Skeletal muscle tissue (tissue), 4 donors: ENCODE measurements around the gene NDUFS6. TPM values are rescaled to one million over a fixed set of nuclear protein-coding genes. Genes with fewer than 3 reads are reported as not detected.

ENCODE experiments used
- H3K27ac ChIP-seq: one replicate; pipeline ENCODE4 v1.7.0; 2013; ENCODE audit warnings: mild to moderate bottlenecking, low read depth, low read length, inconsistent platforms
- H3K27me3 ChIP-seq, 3 donors: one replicate each; pipeline ENCODE4 v1.7.0; 2013; ENCODE audit warnings: low read length in 3 of 3; ENCODE audit not compliant: control insufficient read depth in 3 of 3, insufficient read depth in 3 of 3
- H3K36me3 ChIP-seq, 3 donors: one replicate each; pipeline ENCODE4 v1.7.0; 2013; ENCODE audit warnings: low read length in 3 of 3; ENCODE audit not compliant: control insufficient read depth in 3 of 3, insufficient read depth in 3 of 3
- H3K4me1 ChIP-seq, 3 donors: one replicate each; pipeline ENCODE4 v1.7.0; 2013; ENCODE audit warnings: low read length in 3 of 3, mild to moderate bottlenecking in 3 of 3; ENCODE audit not compliant: control insufficient read depth in 3 of 3, insufficient read depth in 3 of 3
- H3K4me3 ChIP-seq, 3 donors: one replicate each; pipeline ENCODE4 v1.7.0; 2013; ENCODE audit warnings: low read length in 3 of 3
- H3K9ac ChIP-seq, 3 donors: one replicate each; pipeline ENCODE4 v1.7.0; 2013; ENCODE audit warnings: low read length in 3 of 3, mild to moderate bottlenecking in 3 of 3, moderate library complexity in 2 of 3, low read depth in 1 of 3
- H3K9me3 ChIP-seq, 3 donors: one replicate each; pipeline ENCODE4 v1.7.0; 2013; ENCODE audit warnings: low read length in 3 of 3; ENCODE audit not compliant: control insufficient read depth in 3 of 3
- total RNA-seq: library from RNA; depleted of rRNA; stranded (reverse); fragments of >200 nt; gene quantifications from one replicate; pipeline ENCODE4 v1.2.3, GENCODE V29; 2014
- donor health status: Osteomylitis.

The NDUFS6 gene
- 37.1 TPM for total RNA-seq

DNA sequence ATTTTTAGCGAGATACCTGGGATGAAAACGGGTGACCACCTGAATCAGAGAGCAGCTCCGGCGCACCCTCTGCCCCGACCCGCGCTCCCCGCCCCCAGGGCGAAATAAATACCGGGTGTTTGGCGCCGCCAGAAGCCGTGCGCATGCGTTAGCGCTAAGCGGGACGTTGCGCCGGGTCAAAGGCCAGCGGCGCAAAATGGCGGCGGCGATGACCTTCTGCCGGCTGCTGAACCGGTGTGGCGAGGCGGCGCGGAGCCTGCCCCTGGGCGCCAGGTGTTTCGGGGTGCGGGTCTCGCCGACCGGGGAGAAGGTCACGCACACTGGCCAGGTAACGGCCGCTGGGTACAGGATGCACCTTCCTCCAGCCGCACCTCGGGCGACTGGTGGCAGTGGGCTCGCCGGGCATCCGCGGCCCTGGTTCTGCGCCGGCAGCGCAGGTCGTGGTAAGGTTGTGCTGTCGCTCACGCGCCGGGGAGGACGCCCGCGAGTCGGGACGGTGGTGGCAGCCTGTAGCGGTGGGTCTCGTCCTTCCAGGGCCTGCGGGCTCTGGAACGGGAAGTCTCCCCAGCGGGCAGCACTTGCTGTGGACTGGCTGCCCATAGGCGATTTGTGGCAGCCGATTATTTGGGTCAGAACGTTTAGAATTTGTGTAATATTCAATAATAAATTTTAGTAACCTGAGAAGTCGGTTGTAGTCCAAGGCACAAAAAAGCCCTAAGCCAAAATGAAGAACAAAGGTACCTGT, at the start of gene NDUFS6:
TSS of gene NDUFS6 (plus strand) at position 186 of the 745 bp plus-strand sequence. CDS start at position 197, 11 bp downstream.
- H3K4me3 ChIP-seq, result peak within 1 kb of the TSS; percentile 85 to 96 (median 95)
- no peaks in the 10 kb centered on the region for H3K9me3 ChIP-seq
- peaks cover 48 to 55% (median 51%) of the 10 kb centered on the region in 3 donors for H3K36me3 ChIP-seq
- peak within 1 kb of the TSS; percentile 79 to 96 (median 93) for H3K9ac ChIP-seq
- peaks cover 30 to 53% (median 36%) of the 10 kb centered on the region in 3 donors for H3K4me1 ChIP-seq
- H3K27ac ChIP-seq, result peak within 1 kb of the TSS; percentile 61
- H3K27me3 ChIP-seq, result no peaks in the 10 kb centered on the region

GRCh38 chr5:1751864-1752822, 49.1 kb upstream of the NDUFS6 start:
- H3K27ac ChIP-seq, result no peak overlapping the region
- no peaks in the 10 kb centered on the region for H3K36me3 ChIP-seq
- H3K9ac ChIP-seq, result no peak overlapping the region
- H3K27me3 ChIP-seq, result peaks cover 0 to 35% (median 14%) of the 10 kb centered on the region in 3 donors
- no peaks in the 10 kb centered on the region for H3K4me1 ChIP-seq
- no peak overlapping the region for H3K4me3 ChIP-seq
- H3K9me3 ChIP-seq, result no peaks in the 10 kb centered on the region

DNA sequence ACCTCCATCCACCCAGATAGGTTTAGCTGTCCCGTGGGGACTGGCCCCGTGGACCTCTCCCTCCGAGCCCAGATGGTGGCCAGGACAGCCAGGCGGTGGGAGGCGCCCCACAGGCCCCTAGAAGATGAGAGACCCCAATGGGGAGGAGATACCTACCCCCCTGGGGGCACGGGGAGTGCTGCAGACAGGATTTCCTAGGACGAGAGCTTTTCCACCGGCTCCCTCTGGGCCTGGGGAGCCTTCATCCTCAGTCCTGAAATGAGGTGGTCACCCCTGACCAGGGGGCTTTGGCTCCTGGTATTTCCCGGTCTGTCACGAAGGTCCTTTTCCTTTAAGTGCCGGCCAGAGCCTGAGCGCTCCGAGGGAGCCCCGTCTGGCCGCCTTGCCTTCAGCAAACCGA, 48.3 kb upstream of the NDUFS6 start:
- Histone ChIP-seq H3K9me3 (no peaks in the 10 kb centered on the region), H3K4me1 (no peaks in the 10 kb centered on the region), H3K4me3 (no peak overlapping the region), H3K27ac (no peak overlapping the region), H3K27me3 (peaks cover 0 to 38% (median 14%) of the 10 kb centered on the region in 3 donors), H3K36me3 (no peaks in the 10 kb centered on the region), H3K9ac (no peak overlapping the region)

- Histone ChIP-seq H3K36me3 (no peaks in the 10 kb centered on the region), H3K9me3 (peaks cover 0 to under 1% (median 0%) of the 10 kb centered on the region in 3 donors), H3K4me3 (no peak overlapping the region), H3K9ac (no peak overlapping the region), H3K4me1 (no peaks in the 10 kb centered on the region), H3K27me3 (peaks cover 0 to 37% (median 14%) of the 10 kb centered on the region in 3 donors), H3K27ac (no peak overlapping the region)
Observed at GRCh38 chr5:1753490-1753889, 47.7 kb upstream of the NDUFS6 start.

- H3K9me3 ChIP-seq, result peaks cover 0 to 3% (median 1%) of the 10 kb centered on the region in 3 donors
- H3K27ac ChIP-seq, result no peak overlapping the region
- H3K27me3 ChIP-seq, result peaks cover 0 to 42% (median 14%) of the 10 kb centered on the region in 3 donors
- no peaks in the 10 kb centered on the region for H3K4me1 ChIP-seq
- no peak overlapping the region for H3K9ac ChIP-seq
- no peaks in the 10 kb centered on the region for H3K36me3 ChIP-seq
- H3K4me3 ChIP-seq, result no peak overlapping the region
Observed at GRCh38 chr5:1754531-1755220, 46.5 kb upstream of the NDUFS6 start.

- peaks cover 0 to 40% (median 14%) of the 10 kb centered on the region in 3 donors for H3K27me3 ChIP-seq
- no peak overlapping the region for H3K27ac ChIP-seq
- H3K9me3 ChIP-seq, result peaks cover 0 to 3% (median 2%) of the 10 kb centered on the region in 3 donors
- H3K4me1 ChIP-seq, result no peaks in the 10 kb centered on the region
- no peak overlapping the region for H3K9ac ChIP-seq
- no peaks in the 10 kb centered on the region for H3K36me3 ChIP-seq
- H3K4me3 ChIP-seq, result no peak overlapping the region
Observed at GRCh38 chr5:1755321-1755949, 45.8 kb upstream of the NDUFS6 start.

DNA sequence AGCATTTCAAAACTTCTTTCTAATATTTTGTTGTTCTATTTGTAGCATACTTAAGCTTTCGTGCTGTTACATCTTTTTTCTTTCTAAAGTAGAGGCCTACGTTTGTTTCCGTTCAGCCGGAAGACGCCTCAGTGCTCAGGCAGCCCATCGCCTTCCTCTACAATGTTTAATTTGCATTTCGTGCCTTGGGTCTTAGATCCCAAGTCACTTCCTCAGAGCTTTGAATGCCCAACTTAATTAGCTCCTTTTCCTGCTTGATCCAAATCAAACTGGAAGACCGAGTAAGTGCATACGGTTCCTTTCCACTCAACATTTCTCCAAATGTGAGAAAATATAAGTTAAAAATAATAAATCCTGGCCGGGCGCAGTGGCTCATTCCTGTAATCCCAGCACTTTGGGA, 44.7 kb upstream of the NDUFS6 start:
- Histone ChIP-seq H3K27ac (no peak overlapping the region), H3K4me1 (no peaks in the 10 kb centered on the region), H3K9ac (no peak overlapping the region)

DNA sequence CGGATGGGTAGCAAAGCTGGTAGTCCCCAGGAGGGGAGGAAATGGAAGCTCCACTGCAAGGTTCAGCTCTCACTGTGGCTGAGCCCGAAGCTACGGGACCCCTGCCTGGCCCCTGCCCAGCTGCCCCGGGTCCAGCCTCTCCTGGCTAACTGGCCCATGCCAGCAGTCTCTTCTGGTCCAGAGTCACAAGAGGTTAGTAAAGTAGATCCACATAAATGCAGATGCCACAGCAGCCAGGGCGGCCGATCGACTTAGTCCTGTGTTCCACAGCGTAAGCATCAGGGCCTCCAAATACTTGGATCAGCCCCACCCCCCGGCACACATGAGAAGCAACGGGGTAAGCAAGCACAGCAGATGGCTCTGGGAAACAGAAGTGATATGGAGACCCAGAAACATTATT, 43.7 kb upstream of the NDUFS6 start:
- H3K4me3 ChIP-seq, result no peak overlapping the region
- no peak overlapping the region for H3K27ac ChIP-seq
- no peak overlapping the region for H3K9ac ChIP-seq
- peaks cover 0 to 3% (median 2%) of the 10 kb centered on the region in 3 donors for H3K9me3 ChIP-seq
- H3K27me3 ChIP-seq, result peaks cover 3 to 38% (median 8%) of the 10 kb centered on the region in 3 donors
- no peaks in the 10 kb centered on the region for H3K4me1 ChIP-seq
- no peaks in the 10 kb centered on the region for H3K36me3 ChIP-seq

More for the DNA sequence above, 44.7 kb upstream of the NDUFS6 start:
- H3K36me3 ChIP-seq, result no peaks in the 10 kb centered on the region
- H3K27me3 ChIP-seq, result peaks cover 0 to 39% (median 8%) of the 10 kb centered on the region in 3 donors
- H3K4me3 ChIP-seq, result no peak overlapping the region
- peaks cover 0 to 3% (median 2%) of the 10 kb centered on the region in 3 donors for H3K9me3 ChIP-seq

DNA sequence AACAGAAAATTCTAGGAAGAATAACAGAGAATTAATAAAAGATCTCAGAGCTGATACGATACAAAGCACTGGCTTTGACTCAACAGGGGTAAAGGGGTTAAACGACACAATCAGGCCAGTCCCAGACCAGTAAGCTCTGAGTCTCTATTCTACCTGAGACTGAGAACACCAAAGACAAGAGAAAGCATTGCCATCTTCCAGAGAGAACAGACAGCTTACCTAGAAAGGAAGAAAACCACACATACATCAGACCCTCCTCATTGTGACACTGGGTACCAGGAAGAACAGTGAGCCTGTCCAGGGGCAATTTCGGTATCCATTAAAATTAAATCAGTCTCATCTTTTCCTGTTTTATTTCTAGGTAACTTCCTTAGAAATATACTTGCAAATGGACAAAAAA, 42.6 kb upstream of the NDUFS6 start:
- Histone ChIP-seq H3K4me3 (no peak overlapping the region), H3K9ac (no peak overlapping the region), H3K27me3 (peaks cover 12 to 43% (median 13%) of the 10 kb centered on the region in 3 donors), H3K9me3 (peaks cover 0 to 3% (median 2%) of the 10 kb centered on the region in 3 donors), H3K36me3 (no peaks in the 10 kb centered on the region), H3K4me1 (no peaks in the 10 kb centered on the region), H3K27ac (no peak overlapping the region)
